Anterior cingulate cortex (tissue), 58 donors: ENCODE measurements around the gene POLDIP3.

Experiments used
- DNase-seq, 58 donors: peaks; one replicate each; lab custom pipeline; 2025; lab: John Stamatoyannopoulos, UW

The POLDIP3 gene, protein sequence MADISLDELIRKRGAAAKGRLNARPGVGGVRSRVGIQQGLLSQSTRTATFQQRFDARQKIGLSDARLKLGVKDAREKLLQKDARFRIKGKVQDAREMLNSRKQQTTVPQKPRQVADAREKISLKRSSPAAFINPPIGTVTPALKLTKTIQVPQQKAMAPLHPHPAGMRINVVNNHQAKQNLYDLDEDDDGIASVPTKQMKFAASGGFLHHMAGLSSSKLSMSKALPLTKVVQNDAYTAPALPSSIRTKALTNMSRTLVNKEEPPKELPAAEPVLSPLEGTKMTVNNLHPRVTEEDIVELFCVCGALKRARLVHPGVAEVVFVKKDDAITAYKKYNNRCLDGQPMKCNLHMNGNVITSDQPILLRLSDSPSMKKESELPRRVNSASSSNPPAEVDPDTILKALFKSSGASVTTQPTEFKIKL

DNA sequence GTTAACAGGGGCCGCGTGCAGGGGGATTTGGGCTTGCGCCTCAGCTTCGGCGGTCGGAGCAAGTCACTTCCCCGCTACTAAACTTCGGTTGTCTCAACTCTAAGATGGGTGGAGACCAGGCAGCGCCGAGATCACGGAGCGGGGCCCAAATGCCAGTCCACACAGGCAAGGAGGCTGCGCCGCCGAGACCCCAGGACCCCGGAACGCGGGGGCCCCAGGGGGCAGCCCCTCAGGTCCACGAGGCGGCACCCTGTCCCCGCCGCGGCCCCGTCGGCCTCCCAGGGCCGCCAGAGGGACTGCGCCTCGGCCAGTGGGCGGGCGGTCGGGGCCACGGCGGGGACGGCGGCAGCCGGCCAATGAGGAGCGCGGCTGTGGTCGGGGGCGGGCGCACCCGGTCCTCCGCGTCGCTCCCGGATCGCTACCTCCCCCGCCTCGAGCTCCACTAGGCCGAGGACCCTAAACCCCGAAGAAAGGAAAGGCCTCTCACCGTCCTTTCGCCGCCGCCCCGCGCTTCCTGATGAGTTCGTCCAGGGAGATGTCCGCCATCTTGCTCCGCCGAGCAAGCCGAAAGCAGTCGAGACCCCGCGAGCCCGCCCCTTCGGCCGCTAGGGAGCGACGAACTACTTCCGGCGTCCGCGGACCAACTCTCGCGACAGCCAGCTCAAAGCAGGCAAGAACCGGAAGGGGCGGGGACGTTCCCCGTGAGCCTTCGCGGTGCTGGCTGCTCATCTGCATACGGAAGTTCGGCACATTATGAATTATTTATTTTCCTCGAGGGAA is at the start of gene POLDIP3:
Gene POLDIP3, minus strand, starts transcription at position 572 of the 780 bp plus-strand sequence. Its CDS starts 26 bp downstream, at position 546.
- peak; percentile 84 to 100 (median 97) for DNase-seq

DNA sequence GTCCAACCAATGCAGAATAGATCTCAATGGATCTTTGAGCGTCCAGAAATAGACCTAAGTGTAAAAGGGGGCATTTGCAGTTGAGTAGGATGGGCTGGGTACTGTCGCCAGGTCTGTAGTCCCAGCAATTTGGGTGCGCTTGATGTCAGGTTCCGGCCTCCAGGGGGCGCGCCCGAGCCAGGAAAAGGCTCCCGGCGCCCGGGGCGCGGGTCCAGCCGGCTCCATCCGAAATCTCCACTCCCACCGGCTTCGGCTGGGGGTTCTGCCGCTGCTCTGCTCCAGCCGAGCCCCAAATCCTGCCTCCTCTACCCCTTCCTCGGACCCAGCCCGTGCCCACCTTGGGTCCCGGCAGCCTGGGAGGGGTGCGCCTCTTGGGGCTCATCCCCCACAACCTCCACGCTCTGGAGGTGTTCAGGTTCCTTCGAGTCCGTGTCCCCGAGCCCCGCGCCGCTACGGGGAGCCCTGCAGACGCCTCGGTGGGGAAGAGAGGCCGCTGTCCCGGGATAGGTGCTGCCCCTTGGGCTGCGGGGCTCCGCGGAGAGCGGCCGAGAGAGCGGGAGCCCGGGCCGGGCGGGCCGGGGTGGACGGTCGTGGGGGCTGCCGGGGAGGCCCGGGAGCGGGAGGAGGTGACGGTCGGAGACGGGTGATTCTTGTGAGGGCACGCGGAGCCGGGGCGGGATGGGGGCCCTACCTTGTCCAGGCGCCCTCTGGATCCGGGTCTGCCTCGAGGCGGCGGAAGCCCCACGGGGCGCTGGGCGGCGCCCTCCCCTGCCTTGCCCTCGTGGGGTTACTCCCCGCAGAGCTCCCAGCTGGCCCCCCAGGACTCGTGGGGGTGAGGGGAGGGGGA is 47.5 kb upstream of the POLDIP3 start:
- DNase-seq, result peak in 51 of 58 donors; percentile 20 to 86 (median 53)

- no peak for DNase-seq
Measured at GRCh38 chr22:42656578-42656977, 41.9 kb upstream of the POLDIP3 start.

GRCh38 chr22:42655693-42656092 is 41.0 kb upstream of the POLDIP3 start:
- no peak for DNase-seq

DNA sequence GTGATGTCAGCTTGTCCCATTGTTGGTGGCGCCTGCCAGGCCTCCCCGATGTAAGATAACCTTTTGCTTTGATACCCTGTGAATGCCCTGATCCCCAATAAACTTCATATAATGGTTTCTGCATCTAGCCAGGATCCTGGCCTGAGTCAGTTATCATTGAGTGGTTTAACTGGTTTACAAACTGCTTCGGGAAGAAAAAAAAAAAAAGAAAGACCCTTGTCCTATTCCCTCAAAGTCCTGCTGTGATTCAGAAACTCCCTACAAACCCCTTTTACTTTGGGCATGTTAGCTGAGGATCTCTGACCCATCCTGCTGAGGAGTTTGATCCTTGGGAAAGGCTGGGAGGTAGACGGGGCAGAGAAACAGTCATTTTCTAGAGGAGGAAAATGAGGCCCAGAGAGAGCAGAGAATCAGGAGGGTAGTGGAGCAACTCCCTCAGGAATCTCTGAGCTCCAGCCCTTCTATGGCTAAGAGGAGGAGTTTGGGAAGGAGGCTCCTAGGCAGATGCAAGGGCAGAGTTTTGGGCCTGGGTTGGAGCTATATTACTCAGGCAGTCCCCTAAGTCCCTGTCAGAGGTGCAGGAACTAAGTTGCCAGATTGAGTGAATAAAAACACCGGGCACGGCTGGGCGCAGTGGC is 39.9 kb upstream of the POLDIP3 start:
- no peak for DNase-seq

DNA sequence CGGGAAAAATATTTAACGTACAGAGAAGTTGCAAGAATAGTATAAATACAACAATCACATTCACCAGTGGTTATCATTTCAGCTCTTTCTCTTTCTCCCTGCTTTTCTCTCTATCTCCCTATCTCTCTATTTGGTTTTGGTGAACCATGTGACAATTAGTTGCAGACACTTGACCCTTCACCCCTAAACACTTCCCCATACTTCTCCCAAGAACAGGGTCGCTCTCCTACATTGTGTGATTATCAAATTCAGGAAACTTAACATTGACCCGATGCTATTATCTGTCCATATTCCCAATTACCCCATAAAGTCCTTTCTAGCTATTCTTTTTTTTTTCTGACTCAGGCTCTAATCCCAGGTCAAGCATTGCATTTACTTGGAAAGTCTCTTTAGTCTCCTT is 39.3 kb upstream of the POLDIP3 start:
- no peak for DNase-seq

GRCh38 chr22:42651134-42651533 is 36.5 kb upstream of the POLDIP3 start:
- DNase-seq, result no peak

GRCh38 chr22:42649246-42650099 is 34.8 kb upstream of the POLDIP3 start, which contains the start of gene CYB5R3:
CYB5R3 (minus strand) TSS chr22:42649392; CDS start chr22:42649315, 77 bp downstream.
- DNase-seq, result peak; percentile 6 to 89 (median 72)

DNA sequence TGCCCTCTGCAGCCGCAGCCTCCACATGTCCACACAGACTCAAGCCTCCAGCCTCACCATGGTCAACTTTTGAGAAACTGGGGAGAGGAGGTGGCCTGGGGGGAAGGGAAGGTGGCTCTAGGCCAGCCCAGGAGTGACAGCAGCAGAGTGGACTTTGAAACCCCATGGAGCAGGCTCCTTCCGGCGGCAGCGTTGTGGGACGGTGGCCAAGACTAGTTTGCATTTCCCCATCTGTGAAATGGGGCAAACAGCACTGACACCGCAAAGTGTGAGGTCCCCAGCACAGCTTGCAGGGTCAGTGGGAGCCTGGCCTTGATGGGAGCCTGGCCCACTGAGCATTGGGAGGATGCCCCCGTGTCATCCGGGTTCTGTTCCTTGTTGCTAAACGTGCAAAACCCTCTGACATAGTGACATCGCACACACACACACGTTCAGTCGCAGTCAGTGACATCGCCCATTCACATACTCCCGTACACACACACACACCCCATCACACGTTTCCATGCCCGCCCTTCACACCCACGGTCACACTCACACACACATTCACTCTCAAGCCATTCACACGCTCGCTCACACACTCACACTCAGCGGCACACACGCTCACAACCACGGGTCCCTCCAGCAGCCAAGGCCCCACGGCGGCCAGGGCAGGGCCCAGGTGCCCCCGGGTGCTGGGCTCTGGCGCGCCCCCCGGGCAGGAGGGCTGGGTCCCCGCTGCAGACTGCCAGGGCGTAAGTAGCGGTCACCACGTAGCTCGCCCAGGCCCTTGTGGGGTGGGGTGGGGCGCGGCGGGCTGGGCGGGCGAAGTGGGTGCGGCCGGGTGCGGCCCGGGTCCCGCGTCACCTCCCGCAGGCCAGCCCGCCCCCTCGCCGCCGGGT is 33.9 kb upstream of the POLDIP3 start:
- DNase-seq, result peak in 26 of 58 donors; percentile 10 to 77 (median 56)

DNA sequence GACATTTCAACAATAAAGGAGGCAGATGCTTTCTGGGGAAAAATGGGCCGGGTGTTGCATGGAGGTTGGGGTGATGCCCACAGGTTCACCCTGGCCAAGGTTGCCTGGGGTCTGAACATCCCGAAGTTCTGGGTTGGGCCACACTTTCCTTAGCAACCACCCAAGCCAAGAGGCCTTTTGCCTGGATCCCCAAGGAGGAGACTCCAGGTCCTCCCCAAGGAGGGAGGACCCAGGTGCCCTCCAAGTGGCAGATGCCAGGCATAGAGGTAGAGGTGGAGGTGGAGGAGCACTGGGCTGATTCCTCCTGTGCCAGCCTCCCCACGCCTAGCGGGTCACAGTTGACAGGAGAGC is 33.3 kb upstream of the POLDIP3 start:
- no peak for DNase-seq

DNA sequence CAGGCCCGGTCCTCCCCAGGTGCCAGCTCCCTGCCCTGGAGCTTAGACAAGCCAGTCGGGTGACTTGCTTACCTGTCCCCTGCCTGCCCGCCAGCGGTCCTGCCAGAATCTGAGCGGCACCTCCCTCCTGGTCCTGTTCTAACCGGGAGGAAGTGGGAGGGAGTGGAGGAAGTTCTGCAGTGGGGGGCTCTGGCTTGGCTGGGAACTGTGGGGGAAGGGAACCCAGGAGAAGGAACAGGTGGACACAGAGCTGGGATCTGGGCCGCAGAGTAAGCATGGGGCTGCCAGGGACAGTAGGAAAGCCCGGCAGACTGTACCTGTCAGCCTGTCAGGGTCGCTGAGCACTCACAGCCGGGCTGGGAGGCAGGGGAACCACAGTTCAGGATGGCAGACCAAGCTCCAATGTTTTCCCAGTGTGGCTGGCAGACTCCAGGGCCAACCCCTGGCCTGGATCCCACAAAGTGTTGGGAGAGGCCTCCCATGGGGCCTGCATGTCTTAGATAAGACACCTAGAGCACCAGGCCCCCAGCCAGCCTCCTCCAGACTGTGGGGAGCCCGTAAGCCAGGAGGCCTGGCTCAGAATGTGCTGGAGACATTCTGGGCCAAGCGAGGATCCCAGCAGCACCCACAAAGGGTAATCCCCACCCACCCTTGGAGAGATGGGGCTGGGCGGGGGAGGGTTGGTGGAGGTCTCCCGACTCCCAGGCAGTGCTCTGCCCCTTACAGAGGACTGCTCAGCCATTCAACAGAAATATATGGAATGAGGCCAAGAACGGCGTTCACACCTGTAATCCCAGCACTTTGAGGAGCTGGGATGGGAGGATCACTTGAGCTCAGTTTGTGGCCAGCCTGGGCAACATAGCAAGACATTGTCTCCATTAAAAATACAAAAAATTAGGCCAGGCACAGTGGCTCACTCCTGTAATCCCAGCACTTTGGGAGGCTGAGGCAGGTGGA is 32.2 kb upstream of the POLDIP3 start:
- DNase-seq, result peak in 1 of 58 donors; percentile 9

GRCh38 chr22:42645938-42646568 is 31.4 kb upstream of the POLDIP3 start:
- no peak for DNase-seq

GRCh38 chr22:42645341-42645937 is 30.8 kb upstream of the POLDIP3 start:
- DNase-seq, result peak in 1 of 58 donors; percentile 12

GRCh38 chr22:42644422-42645340 is 30.0 kb upstream of the POLDIP3 start:
- DNase-seq, result peak in 7 of 58 donors; percentile 11 to 54 (median 22)
